PFSK-1 (cell line): ENCODE measurements around the gene KDM2A.

Experiments
- SIN3A ChIP-seq: IDR thresholded peaks from 2 replicates; pipeline ENCODE4 v1.6.1; 2012; ENCODE audit warnings: mild to moderate bottlenecking, low read length, moderate library complexity, borderline replicate concordance; ENCODE audit not compliant: insufficient read depth
- TAF1 ChIP-seq: IDR thresholded peaks from 2 replicates; pipeline ENCODE4 v1.6.1; 2012; ENCODE audit warnings: low read length, control low read depth, borderline replicate concordance; ENCODE audit not compliant: insufficient read depth
- TF ChIP-seq, protein P1 (sequence below), 2 experiments: IDR thresholded peaks; 2 replicates each; pipeline versions ENCODE4 v1.6.1 to v1.8.0; 2011 to 2012; ENCODE audit warnings: low read depth in 2 of 2, low read length in 2 of 2, control low read depth in 1 of 2, inconsistent platforms in 1 of 2, mild to moderate bottlenecking in 1 of 2, moderate library complexity in 1 of 2; ENCODE audit not compliant: insufficient read depth in 1 of 2

DNA sequence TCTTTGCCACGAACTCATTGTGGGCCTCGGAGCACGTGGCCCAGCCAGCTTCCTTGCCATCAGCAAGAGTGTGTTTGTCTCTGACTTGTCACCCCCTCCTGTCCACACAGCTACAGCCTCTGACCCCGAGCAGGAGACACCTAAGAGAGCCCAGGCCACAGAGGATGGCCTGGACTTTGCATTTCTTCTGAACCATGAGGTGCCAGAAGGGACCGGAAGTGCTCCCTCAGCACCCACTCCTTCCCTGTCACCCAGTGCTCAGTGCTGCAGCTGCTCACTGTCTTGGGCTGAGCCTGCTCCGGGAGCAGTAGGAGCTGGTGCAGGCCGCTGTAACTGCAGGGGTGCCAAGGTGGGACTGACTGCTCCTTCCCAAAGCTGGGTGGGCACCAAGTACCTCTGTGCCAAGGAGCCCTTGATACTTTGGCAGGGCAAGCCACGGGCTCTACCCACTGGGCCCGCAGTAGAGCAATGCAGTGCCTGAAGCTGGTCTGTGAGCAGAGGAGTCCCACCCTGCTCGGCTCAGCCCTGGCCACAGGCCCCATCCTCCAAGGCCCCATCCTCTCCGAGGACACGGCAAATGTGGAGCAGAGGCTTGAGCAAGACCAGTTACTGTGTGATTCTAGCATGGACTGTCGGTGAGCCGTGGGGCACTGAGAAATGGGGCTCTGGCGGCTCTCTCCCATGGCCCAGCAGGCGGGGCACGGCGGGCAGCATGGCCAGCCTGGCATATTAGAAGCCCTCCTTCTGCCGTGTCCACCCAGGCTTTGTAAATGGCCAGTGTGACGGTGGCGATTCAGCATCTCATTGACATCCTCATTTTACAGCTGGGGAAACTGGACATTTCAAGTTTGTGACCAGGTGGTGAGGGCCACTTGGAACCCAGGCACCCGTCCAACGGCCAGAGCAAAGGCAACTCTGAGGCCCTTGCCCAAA lies 153.5 kb downstream of the KDM2A start:
- TF ChIP-seq TAF1 (no peak), SIN3A (no peak)
- TF ChIP-seq, protein P1, sequence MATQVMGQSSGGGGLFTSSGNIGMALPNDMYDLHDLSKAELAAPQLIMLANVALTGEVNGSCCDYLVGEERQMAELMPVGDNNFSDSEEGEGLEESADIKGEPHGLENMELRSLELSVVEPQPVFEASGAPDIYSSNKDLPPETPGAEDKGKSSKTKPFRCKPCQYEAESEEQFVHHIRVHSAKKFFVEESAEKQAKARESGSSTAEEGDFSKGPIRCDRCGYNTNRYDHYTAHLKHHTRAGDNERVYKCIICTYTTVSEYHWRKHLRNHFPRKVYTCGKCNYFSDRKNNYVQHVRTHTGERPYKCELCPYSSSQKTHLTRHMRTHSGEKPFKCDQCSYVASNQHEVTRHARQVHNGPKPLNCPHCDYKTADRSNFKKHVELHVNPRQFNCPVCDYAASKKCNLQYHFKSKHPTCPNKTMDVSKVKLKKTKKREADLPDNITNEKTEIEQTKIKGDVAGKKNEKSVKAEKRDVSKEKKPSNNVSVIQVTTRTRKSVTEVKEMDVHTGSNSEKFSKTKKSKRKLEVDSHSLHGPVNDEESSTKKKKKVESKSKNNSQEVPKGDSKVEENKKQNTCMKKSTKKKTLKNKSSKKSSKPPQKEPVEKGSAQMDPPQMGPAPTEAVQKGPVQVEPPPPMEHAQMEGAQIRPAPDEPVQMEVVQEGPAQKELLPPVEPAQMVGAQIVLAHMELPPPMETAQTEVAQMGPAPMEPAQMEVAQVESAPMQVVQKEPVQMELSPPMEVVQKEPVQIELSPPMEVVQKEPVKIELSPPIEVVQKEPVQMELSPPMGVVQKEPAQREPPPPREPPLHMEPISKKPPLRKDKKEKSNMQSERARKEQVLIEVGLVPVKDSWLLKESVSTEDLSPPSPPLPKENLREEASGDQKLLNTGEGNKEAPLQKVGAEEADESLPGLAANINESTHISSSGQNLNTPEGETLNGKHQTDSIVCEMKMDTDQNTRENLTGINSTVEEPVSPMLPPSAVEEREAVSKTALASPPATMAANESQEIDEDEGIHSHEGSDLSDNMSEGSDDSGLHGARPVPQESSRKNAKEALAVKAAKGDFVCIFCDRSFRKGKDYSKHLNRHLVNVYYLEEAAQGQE (IDR thresholded peaks at IDR 0.05; ENCODE audit: insufficient read depth in 1 of 2, low read depth in 2 of 2, low read length in 2 of 2), result no peak
